Esophagus muscularis mucosa (tissue), 4 donors: ENCODE data around the gene AFF1. TPM values are rescaled to one million over a fixed set of nuclear protein-coding genes. Genes with fewer than 3 reads are reported as not detected.

Experiments
- DNase-seq: peaks from one replicate; pipeline ENCODE4 v3.0.0-alpha.2; 2017; ENCODE audit errors: extremely low spot score
- H3K27ac ChIP-seq, 4 donors: fragments of 200-600 bp; sonication (generic); replicated peaks in 1 of 4; 1 replicate in 3 of 4; 2 replicates in 1 of 4; pipeline ENCODE4 v1.5.1; 2016 to 2019; ENCODE audit warnings: mild to moderate bottlenecking in 1 of 4
- H3K27me3 ChIP-seq, 4 donors: fragments of 200-600 bp; sonication (generic); one replicate each; pipeline versions ENCODE4 v1.5.1 to v1.6.0; 2016 to 2019
- H3K36me3 ChIP-seq, 4 donors: fragments of 200-600 bp; sonication (generic); one replicate each; pipeline ENCODE4 v1.5.1; 2016 to 2019
- H3K4me1 ChIP-seq, 4 donors: fragments of 200-600 bp; sonication (generic); one replicate each; pipeline ENCODE4 v1.5.1; 2016 to 2019
- H3K4me3 ChIP-seq, 4 donors: fragments of 200-600 bp; sonication (generic); 1 replicate in 2 of 4; 2 replicates in 2 of 4; pipeline ENCODE4 v1.5.1; 2016 to 2019; ENCODE audit warnings: mild to moderate bottlenecking in 4 of 4, moderate library complexity in 1 of 4
- H3K9me3 ChIP-seq, 4 donors: fragments of 200-600 bp; sonication (generic); 1 replicate in 3 of 4; 2 replicates in 1 of 4; pipeline ENCODE4 v1.5.1; 2016 to 2019
- CTCF ChIP-seq, 3 experiments: fragments of 200-600 bp in 2 of 3; fragments of 450-650 bp in 1 of 3; sonication (generic) in 2 of 3; IDR thresholded peaks; one replicate each; pipeline ENCODE4 v1.5.1; 2017 to 2019; ENCODE audit warnings: antibody characterized with exemption in 3 of 3, mild to moderate bottlenecking in 2 of 3, moderate library complexity in 1 of 3
- EP300 ChIP-seq: sonication (generic); formaldehyde crosslinking; IDR thresholded peaks from one replicate; pipeline ENCODE4 v1.6.1; 2017; ENCODE audit warnings: antibody characterized with exemption
- POLR2A ChIP-seq: fragments of 450-650 bp; IDR thresholded peaks from one replicate; pipeline ENCODE4 v1.6.1; 2017; ENCODE audit warnings: antibody characterized with exemption, moderate library complexity, mild to moderate bottlenecking, low read depth
- POLR2AphosphoS5 ChIP-seq, 2 donors: sonication (generic); formaldehyde crosslinking; IDR thresholded peaks; one replicate each; pipeline ENCODE4 v1.6.1; 2017; ENCODE audit warnings: antibody characterized with exemption in 2 of 2
- WGBS: methylation state at CpG from one replicate; pipeline ENCODE4 v1.1.5; 2018; 5-methylcytosine and 5-hydroxymethylcytosine counted together
- intact Hi-C: fragments of 100-400 bp; cut with DNase I; formaldehyde crosslinking; loops from one replicate; pipeline ENCODE4 v1.15.1; 2023
- total RNA-seq, 4 donors: library from RNA; depleted of rRNA; stranded (reverse); fragments of >200 nt; gene quantifications; one replicate each; pipeline versions ENCODE4 v1.1.0 to v1.2.1, GENCODE V29; 2016

The AFF1 gene
- total RNA-seq, 4 donors from 2014 or later: 53.6 to 85.2 (median 70.6) TPM

DNA sequence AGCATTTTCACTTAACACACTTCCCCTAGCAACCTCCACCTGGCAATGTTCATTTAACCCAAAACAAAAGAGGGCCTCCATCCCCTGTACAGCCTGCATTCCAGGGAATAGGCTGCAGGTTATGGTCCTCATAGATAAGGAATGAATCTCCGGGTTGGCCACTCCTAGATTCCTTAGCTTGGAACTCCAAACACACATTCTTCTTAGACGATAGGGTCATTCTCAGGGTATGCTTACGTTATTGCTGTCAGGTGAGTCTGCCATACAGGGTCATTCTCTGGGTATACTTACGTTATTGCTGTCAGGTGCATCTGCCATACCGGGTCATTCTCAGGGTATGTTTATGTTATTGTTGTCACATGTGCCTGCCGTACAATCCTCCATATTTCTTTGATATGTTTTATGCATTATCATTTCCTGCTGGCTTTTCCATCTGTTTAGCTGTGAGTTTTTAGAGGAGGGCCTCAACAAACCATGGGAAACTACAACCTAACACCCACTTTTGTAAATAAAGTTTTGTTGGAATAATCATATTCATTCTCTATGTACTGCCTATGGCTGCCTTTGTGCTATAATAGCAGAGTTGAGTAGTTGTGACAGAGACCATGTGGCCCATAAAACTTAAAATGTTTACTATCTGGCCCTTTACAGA is 8.2 kb upstream of the AFF1 start:
- no peak for DNase-seq
- peak overlapping the region in 1 of 4 donors; percentile 15 for H3K27ac ChIP-seq
- intact Hi-C loops: loop anchor here (10.0 kb wide), 1 partner anchor 198 kb away; no protein-coding TSS in a partner anchor

DNA sequence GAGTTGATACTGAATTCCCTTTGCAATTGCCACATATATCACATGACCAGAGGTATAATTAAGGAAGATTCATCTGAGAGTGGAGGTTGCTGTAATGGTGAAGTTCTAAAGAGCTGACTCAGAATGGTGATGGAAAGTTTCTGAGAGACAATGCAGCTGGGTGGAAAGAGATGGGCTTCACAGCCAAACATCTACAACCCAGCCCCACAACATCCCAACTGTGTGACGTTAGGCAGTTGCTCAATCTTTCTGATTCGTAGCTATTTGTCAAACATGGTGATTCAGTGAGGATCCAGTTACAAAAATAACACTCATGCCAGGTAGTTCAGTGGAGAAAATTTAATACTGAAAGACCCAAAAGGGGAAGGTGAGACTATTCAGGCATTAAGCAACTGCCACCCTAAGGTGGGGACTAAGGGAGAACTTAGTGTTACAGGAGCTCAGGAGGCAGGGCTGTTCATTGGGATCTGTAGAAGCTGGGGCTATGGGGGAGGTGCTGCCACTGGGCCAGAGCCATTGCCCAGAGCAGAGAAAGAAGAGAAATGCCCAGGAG is 6.9 kb upstream of the AFF1 start:
- H3K4me1 ChIP-seq: peaks cover 0 to 16% (median 2%) of the 10 kb centered on the region in 4 donors
- 42% methylated on average over 2 of the region's 2 CpGs for WGBS
- no peaks in the 10 kb centered on the region for H3K27me3 ChIP-seq
- TF ChIP-seq POLR2AphosphoS5 (IDR thresholded peaks at IDR 0.05): peak; percentile 54 to 67
- TF ChIP-seq EP300: no peak
- H3K27ac ChIP-seq: peak overlapping the region; percentile 60 to 75 (median 64)
- peaks cover 0 to 36% (median 8%) of the 10 kb centered on the region in 4 donors for H3K36me3 ChIP-seq
- H3K9me3 ChIP-seq: no peaks in the 10 kb centered on the region
- no peak overlapping the region for H3K4me3 ChIP-seq
- no peak for DNase-seq
- intact Hi-C loops: loop anchor here (10.0 kb wide), 1 partner anchor 197 kb away; no protein-coding TSS in a partner anchor

More for the DNA sequence above, 8.2 kb upstream of the AFF1 start:
- Histone ChIP-seq H3K4me3 (no peak overlapping the region), H3K27me3 (no peaks in the 10 kb centered on the region), H3K9me3 (no peaks in the 10 kb centered on the region), H3K36me3 (peaks cover 0 to 31% (median 7%) of the 10 kb centered on the region in 4 donors), H3K4me1 (peaks cover 0 to 16% (median 9%) of the 10 kb centered on the region in 4 donors)
- WGBS: 90% methylated on average over 6 of the region's 6 CpGs
- no peak for TF ChIP-seq POLR2A
- TF ChIP-seq CTCF (IDR thresholded peaks at IDR 0.05): no peak
- no peak for TF ChIP-seq EP300
- TF ChIP-seq POLR2AphosphoS5 (IDR thresholded peaks at IDR 0.05): no peak

GRCh38 chr4:86928400-86929255 is 6.2 kb upstream of the AFF1 start:
- 84% methylated on average over 10 of the region's 10 CpGs for WGBS
- Histone ChIP-seq H3K4me3 (no peak overlapping the region), H3K9me3 (no peaks in the 10 kb centered on the region), H3K4me1 (peaks cover 4 to 20% (median 8%) of the 10 kb centered on the region in 4 donors), H3K27me3 (no peaks in the 10 kb centered on the region), H3K27ac (peak overlapping the region; percentile 60 to 75 (median 64)), H3K36me3 (peaks cover 0 to 36% (median 8%) of the 10 kb centered on the region in 4 donors)
- intact Hi-C loops: loop anchor here (10.0 kb wide), 1 partner anchor 196 kb away; no protein-coding TSS in a partner anchor
- no peak for TF ChIP-seq POLR2A
- DNase-seq: no peak

GRCh38 chr4:86934147-86934770 is 552 bp upstream of the AFF1 start:
- Histone ChIP-seq H3K4me1 (peaks cover 19 to 48% (median 40%) of the 10 kb centered on the region in 4 donors), H3K27me3 (peaks cover 0 to 3% (median 0%) of the 10 kb centered on the region in 4 donors), H3K4me3 (peak overlapping the region; percentile 94 to 99 (median 97)), H3K27ac (peak overlapping the region; percentile 97 to 99 (median 99)), H3K36me3 (peaks cover 0 to 20% (median 8%) of the 10 kb centered on the region in 4 donors), H3K9me3 (no peaks in the 10 kb centered on the region)
- DNase-seq: no peak
- 13% methylated on average over 15 of the region's 15 CpGs for WGBS
- intact Hi-C loops: loop anchor here (2.0 kb wide), 1 partner anchor 73 kb away; no protein-coding TSS in a partner anchor
- no peak for TF ChIP-seq POLR2AphosphoS5 (IDR thresholded peaks at IDR 0.05)
- TF ChIP-seq POLR2A: peak; percentile 30

- no peak for DNase-seq
- H3K4me1 ChIP-seq: peaks cover 29 to 60% (median 52%) of the 10 kb centered on the region in 4 donors
- H3K9me3 ChIP-seq: no peaks in the 10 kb centered on the region
- H3K27me3 ChIP-seq: peaks cover 0 to 3% (median 0%) of the 10 kb centered on the region in 4 donors
- H3K4me3 ChIP-seq: peak overlapping the region; percentile 94 to 99 (median 97)
- intact Hi-C loops: loop anchor here (2.0 to 5.0 kb wide), 2 partner anchors 71 to 912 kb away; no protein-coding TSS in a partner anchor
- TF ChIP-seq CTCF (IDR thresholded peaks at IDR 0.05): no peak
- no peak for TF ChIP-seq POLR2A
- TF ChIP-seq POLR2AphosphoS5 (IDR thresholded peaks at IDR 0.05): no peak
- no peak for TF ChIP-seq EP300
- H3K36me3 ChIP-seq: peaks cover 0 to 15% (median 8%) of the 10 kb centered on the region in 4 donors
- peak overlapping the region; percentile 97 to 99 (median 99) for H3K27ac ChIP-seq
- 1% methylated on average over 15 of the region's 16 CpGs for WGBS
Measured at GRCh38 chr4:86935566-86935852, 698 bp downstream of the AFF1 start.
